GM12878 (cell line): ENCODE results near the gene RAPGEF1. TPM values are rescaled to one million over a fixed set of nuclear protein-coding genes. Genes with fewer than 3 reads are reported as not detected.

ENCODE experiments used
- ATAC-seq: fragments of 200-7000 bp; cut with Tn5 transposase; 3 replicates; pipeline ENCODE4 v1.9.1; 2020; ENCODE audit warnings: mild to moderate bottlenecking, moderate library complexity
- BruUV-seq: library from RNA; stranded (reverse); fragments of 400-500 nt; replicated peaks from 2 replicates; lab custom pipeline; 2021; lab: Mats Ljungman, UMichigan
- CTCF ChIA-PET: fragments of 300-600 bp; sonication (Branson Sonifier 250); formaldehyde crosslinking; extraction: SDS; loops from one replicate; lab custom pipeline; 2021; ENCODE audit warnings: inconsistent platforms; lab: Yijun Ruan, JAX
- POLR2A ChIA-PET: fragments of 350-600 bp; formaldehyde crosslinking; extraction: SDS; loops from one replicate; lab custom pipeline; 2021; ENCODE audit warnings: inconsistent platforms; lab: Charles Lee
- RAD21 ChIA-PET: fragments of 300-600 bp; sonication (Branson Sonifier 250); formaldehyde crosslinking; loops from one replicate; lab custom pipeline; 2023; ENCODE audit warnings: antibody characterized with exemption; ENCODE audit not compliant: unreplicated experiment; lab: Charles Lee
- SMC1A ChIA-PET: fragments of 300-600 bp; sonication (Branson Sonifier 250); formaldehyde crosslinking; loops from one replicate; lab custom pipeline; 2023; ENCODE audit not compliant: unreplicated experiment, uncharacterized antibody; lab: Charles Lee
- DNase-seq: peaks from one replicate; pipeline ENCODE4 v3.0.0-alpha.2; 2011; ENCODE audit warnings: low read depth, low spot score
- FAIRE-seq: peaks from 3 replicates; lab custom pipeline; 2011; peaks lifted over from hg19 to GRCh38; lab: Jason Lieb, UNC
- H2AFZ ChIP-seq: 2 replicates; pipeline ENCODE4 v1.6.0; 2011; ENCODE audit warnings: low read depth, low read length, control low read depth; ENCODE audit not compliant: control insufficient read depth
- H3K27ac ChIP-seq: 2 replicates; pipeline ENCODE4 v1.5.1; 2011; ENCODE audit warnings: control low read depth; ENCODE audit not compliant: control insufficient read depth, insufficient read depth
- H3K27me3 ChIP-seq, 2 experiments: replicated peaks in 1 of 2; 2 replicates each; pipeline versions ENCODE4 v1.6.0 to v1.6.1; 2011; ENCODE audit warnings: low read length in 1 of 2; ENCODE audit not compliant: control insufficient read depth in 2 of 2, insufficient read depth in 2 of 2
- H3K36me3 ChIP-seq, 2 experiments: 2 replicates each; pipeline ENCODE4 v1.5.1; 2011; ENCODE audit warnings: low read length in 1 of 2; ENCODE audit not compliant: control insufficient read depth in 2 of 2, insufficient read depth in 2 of 2
- H3K4me1 ChIP-seq: 2 replicates; pipeline ENCODE4 v1.6.1; 2011; ENCODE audit warnings: mild to moderate bottlenecking, low read length, moderate library complexity, mixed read lengths; ENCODE audit not compliant: control insufficient read depth, insufficient read depth
- H3K4me2 ChIP-seq: 2 replicates; pipeline ENCODE4 v1.6.0; 2011; ENCODE audit warnings: control low read depth; ENCODE audit not compliant: control insufficient read depth, insufficient read depth
- H3K4me3 ChIP-seq: fragments of 200-600 bp; sonication (generic); 2 replicates; pipeline ENCODE4 v1.5.1; 2016
- H3K79me2 ChIP-seq: 2 replicates; pipeline ENCODE4 v1.6.0; 2011; ENCODE audit warnings: low read length; ENCODE audit not compliant: control insufficient read depth, insufficient read depth
- H3K9ac ChIP-seq: 2 replicates; pipeline ENCODE4 v1.8.0; 2011; ENCODE audit warnings: low read length, control low read depth, mixed read lengths; ENCODE audit not compliant: control insufficient read depth, insufficient read depth
- H3K9me3 ChIP-seq: replicated peaks from 3 replicates; pipeline ENCODE4 v1.5.1; 2011; ENCODE audit warnings: mild to moderate bottlenecking, low read length; ENCODE audit not compliant: control insufficient read depth, insufficient read depth
- H4K20me1 ChIP-seq: 2 replicates; pipeline ENCODE4 v1.6.0; 2011; ENCODE audit not compliant: control insufficient read depth, insufficient read depth
- CBFB ChIP-seq: IDR thresholded peaks from 2 replicates; pipeline ENCODE4 v1.6.1; 2016; ENCODE audit warnings: antibody characterized with exemption, low read depth
- CHD4 ChIP-seq: fragments of 200-600 bp; sonication (generic); IDR thresholded peaks from 2 replicates; pipeline ENCODE4 v1.6.1; 2016; ENCODE audit warnings: mild to moderate bottlenecking
- HCFC1 ChIP-seq: fragments of 150-350 bp; IDR thresholded peaks from 2 replicates; pipeline ENCODE4 v1.6.1; 2014; ENCODE audit warnings: low read length
- HDAC2 ChIP-seq: fragments of 200-600 bp; sonication (generic); IDR thresholded peaks from 2 replicates; pipeline ENCODE4 v1.6.1; 2017
- HSF1 ChIP-seq: fragments of 150-350 bp; IDR thresholded peaks from 2 replicates; pipeline ENCODE4 v1.6.1; 2014; ENCODE audit warnings: mild to moderate bottlenecking, low read depth, low read length
- KLF5 ChIP-seq: fragments of 450-650 bp; IDR thresholded peaks from 2 replicates; pipeline ENCODE4 v1.6.1; 2014; ENCODE audit warnings: mild to moderate bottlenecking; ENCODE audit not compliant: partially characterized antibody
- MTA2 ChIP-seq: fragments of 450-650 bp; IDR thresholded peaks from 2 replicates; pipeline ENCODE4 v1.6.1; 2016; ENCODE audit warnings: low read depth, mild to moderate bottlenecking, moderate library complexity
- NFYA ChIP-seq: IDR thresholded peaks from 2 replicates; pipeline ENCODE4 v1.6.1; 2011; ENCODE audit warnings: low read depth, mild to moderate bottlenecking, low read length, improper control_type of control experiment, borderline replicate concordance
- PKNOX1 ChIP-seq: fragments of 450-650 bp; IDR thresholded peaks from 2 replicates; pipeline ENCODE4 v1.6.1; 2016; ENCODE audit warnings: mild to moderate bottlenecking
- STAT1 ChIP-seq: fragments of 450-650 bp; conservative IDR thresholded peaks from 2 replicates; pipeline ENCODE4 v1.6.1; 2014; ENCODE audit warnings: antibody characterized with exemption, mild to moderate bottlenecking
- TARDBP ChIP-seq: IDR thresholded peaks from 2 replicates; pipeline ENCODE4 v1.6.1; 2016; ENCODE audit warnings: borderline replicate concordance
- TCF7 ChIP-seq: IDR thresholded peaks from 2 replicates; pipeline ENCODE4 v1.6.1; 2014; ENCODE audit warnings: antibody characterized with exemption, borderline replicate concordance
- ZNF24 ChIP-seq: fragments of 450-650 bp; IDR thresholded peaks from 2 replicates; pipeline ENCODE4 v1.6.1; 2017; ENCODE audit warnings: antibody characterized with exemption, mild to moderate bottlenecking
- ZNF687 ChIP-seq: fragments of 450-650 bp; IDR thresholded peaks from 2 replicates; pipeline ENCODE4 v1.6.1; 2017; ENCODE audit warnings: mild to moderate bottlenecking, moderate library complexity
- WGBS: methylation state at CpG from one replicate; pipeline ENCODE4 v1.1.6; 2016; ENCODE audit warnings: low lambda C conversion rate; ENCODE audit not compliant: insufficient replicate concordance, insufficient coverage; ENCODE audit errors: missing lambda C conversion rate; 5-methylcytosine and 5-hydroxymethylcytosine counted together
- in situ Hi-C: fragments of 300-500 bp; cut with MboI; formaldehyde crosslinking; loops from 9 replicates; pipeline ENCODE4 v1.14.3; 2018; ENCODE audit warnings: mixed read lengths
- intact Hi-C: fragments of 100-400 bp; cut with micrococcal nuclease; formaldehyde crosslinking; loops from one replicate; pipeline ENCODE4 v1.14.2; 2022; ENCODE audit not compliant: unreplicated experiment
- polyA plus RNA-seq, 11 experiments: library from polyadenylated mRNA; depleted of rRNA in 4 of 11; unstranded in 6 of 11; stranded (reverse) in 5 of 11; fragments of >200 nt; fragmentation: Nextera tagmentation in 4 of 11; fragmentation: Illumina TruSeq in 1 of 11; extraction: Ambion mirVana in 4 of 11; extraction: Trizol in 1 of 11; gene quantifications; 1 replicate in 1 of 11; 2 replicates in 10 of 11; pipeline versions ENCODE4 v1.2.1 to v1.2.3, GENCODE V29; 2011 to 2016; ENCODE audit warnings: inconsistent platforms in 2 of 11, missing spikeins in 2 of 11, low read depth in 1 of 11
- total RNA-seq, 4 experiments: library from RNA; depleted of rRNA in 3 of 4; stranded (reverse); fragments of >200 nt in 3 of 4; fragmentation: Illumina TruSeq in 1 of 4; extraction: Trizol in 1 of 4; gene quantifications; 2 replicates each; pipeline versions ENCODE4 v1.2.1 to v1.2.3, GENCODE V29; 2013 to 2021

Gene RAPGEF1
- total and polyA plus RNA-seq, 10 of the 15 experiments (the other 5 are each of a cell fraction or from before 2014, with no cell fraction given): 0.42 to 113 (median 45.9) TPM

- RAD21 ChIA-PET: interaction anchor here (1.2 kb wide), 1 partner anchor 13 kb away, joined by 3 read pairs; no protein-coding TSS in a partner anchor
- intact Hi-C loops: no loop called here
- SMC1A ChIA-PET: interaction anchor here (0.6 kb wide), 1 partner anchor 54 kb away, joined by 3 read pairs; no protein-coding TSS in a partner anchor
- H3K36me3 ChIP-seq: no peaks in the 10 kb centered on the region
- H3K27me3 ChIP-seq: no peaks in the 10 kb centered on the region
- no peak for DNase-seq
- H3K79me2 ChIP-seq: no peaks in the 10 kb centered on the region
- H3K9ac ChIP-seq: no peak overlapping the region
- BruUV-seq: no TSS peak
- no peak overlapping the region for H3K4me2 ChIP-seq
- no peak for FAIRE-seq
- H3K9me3 ChIP-seq: no peaks in the 10 kb centered on the region; the same call in 2 of the 3 replicates
- H3K4me3 ChIP-seq: no peak overlapping the region
- CTCF ChIA-PET: no interaction called here
- ATAC-seq: no peak
- H4K20me1 ChIP-seq: no peaks in the 10 kb centered on the region
- H3K27ac ChIP-seq: no peak overlapping the region
- POLR2A ChIA-PET: no interaction called here
- in situ Hi-C loops: no loop called here
- no peaks in the 10 kb centered on the region for H3K4me1 ChIP-seq
- 14% methylated on average over 1 of the region's 1 CpG for WGBS
- TF ChIP-seq HCFC1 (no peak), CBFB (no peak), HDAC2 (no peak), ZNF687 (no peak), KLF5 (no peak), PKNOX1 (no peak), TARDBP (no peak), CHD4 (no peak), MTA2 (no peak), HSF1 (no peak), TCF7 (no peak), STAT1 (no peak), NFYA (no peak), ZNF24 (no peak)
- H2AFZ ChIP-seq: no peak overlapping the region
Measured at GRCh38 chr9:131559421-131560000, 180.4 kb downstream of the RAPGEF1 start.
